K562 (cell line): ENCODE results near the gene RNF151. TPM values are rescaled to one million over a fixed set of nuclear protein-coding genes. Genes with fewer than 3 reads are reported as not detected.

Experiments used
- BCLAF1 ChIP-seq, 2 experiments: fragments of 450-650 bp in 1 of 2; IDR thresholded peaks; 2 replicates each; pipeline ENCODE4 v1.6.1; 2011 to 2017; ENCODE audit warnings: low read depth in 2 of 2, antibody characterized with exemption in 1 of 2, borderline replicate concordance in 1 of 2, low read length in 1 of 2, mild to moderate bottlenecking in 1 of 2, mixed read lengths in 1 of 2; ENCODE audit not compliant: control insufficient read depth in 1 of 2
- MAX ChIP-seq: sonication (generic); formaldehyde crosslinking; IDR thresholded peaks from 2 replicates; pipeline ENCODE4 v1.9.0; 2022; ENCODE audit warnings: mild to moderate bottlenecking, missing genetic modification reagents
- MTA1 ChIP-seq: fragments of 450-650 bp; IDR thresholded peaks from 2 replicates; pipeline ENCODE4 v1.6.1; 2017; ENCODE audit warnings: borderline replicate concordance
- NONO ChIP-seq, 2 experiments: fragments of 200-400 bp in 1 of 2; fragments of 450-650 bp in 1 of 2; formaldehyde crosslinking in 1 of 2; IDR thresholded peaks; 2 replicates each; pipeline ENCODE4 v1.6.1; 2017; ENCODE audit warnings: low read depth in 2 of 2, mild to moderate bottlenecking in 2 of 2, moderate library complexity in 2 of 2, low read length in 1 of 2
- PBX2 ChIP-seq, 2 experiments: IDR thresholded peaks in 1 of 2; conservative IDR thresholded peaks in 1 of 2; 2 replicates each; pipeline ENCODE4 v1.6.1; 2016; ENCODE audit warnings: low read depth in 2 of 2, mild to moderate bottlenecking in 1 of 2, missing compliant biosample characterization in 1 of 2, missing genetic modification characterization in 1 of 2, moderate library complexity in 1 of 2
- PHB2 ChIP-seq: fragments of 450-650 bp; IDR thresholded peaks from 2 replicates; pipeline ENCODE4 v1.6.1; 2017; ENCODE audit warnings: low read depth
- POLR2AphosphoS2 ChIP-seq: IDR thresholded peaks from 2 replicates; pipeline ENCODE4 v1.6.1; 2012; ENCODE audit warnings: low read length, improper control_type of control experiment
- SRSF3 ChIP-seq: fragments of 200-400 bp; formaldehyde crosslinking; IDR thresholded peaks from 2 replicates; pipeline ENCODE4 v1.6.1; 2016; ENCODE audit warnings: mild to moderate bottlenecking, low read length, moderate library complexity; ENCODE audit not compliant: insufficient read depth
- THAP12 ChIP-seq: fragments of 250-450 bp; sonication (Bioruptor Pico); IDR thresholded peaks from 2 replicates; pipeline ENCODE4 v1.9.0; 2021; ENCODE audit warnings: mild to moderate bottlenecking, inconsistent platforms
- ZBTB33 ChIP-seq: sonication (generic); formaldehyde crosslinking; IDR thresholded peaks from 2 replicates; pipeline ENCODE4 v1.8.1; 2023; ENCODE audit warnings: mild to moderate bottlenecking, missing genetic modification reagents
- ZBTB43 ChIP-seq: sonication (generic); formaldehyde crosslinking; IDR thresholded peaks from 2 replicates; pipeline ENCODE4 v1.8.0; 2023; ENCODE audit warnings: mild to moderate bottlenecking, missing genetic modification reagents
- ZFP1 ChIP-seq: fragments of 450-650 bp; formaldehyde crosslinking; IDR thresholded peaks from 2 replicates; pipeline ENCODE4 v1.4.0; 2020; ENCODE audit warnings: mild to moderate bottlenecking, mixed read lengths
- polyA plus RNA-seq, 8 experiments: library from polyadenylated mRNA; depleted of rRNA in 4 of 8; stranded (reverse) in 5 of 8; unstranded in 3 of 8; fragments of >200 nt; fragmentation: Nextera tagmentation in 2 of 8; fragmentation: Illumina TruSeq in 1 of 8; extraction: Ambion mirVana in 2 of 8; extraction: Trizol in 1 of 8; gene quantifications; 2 replicates each; pipeline versions ENCODE4 v1.2.1 to v1.2.3, GENCODE V29; 2011 to 2014; ENCODE audit warnings: inconsistent platforms in 1 of 8, missing spikeins in 1 of 8
- total RNA-seq, 7 experiments: library from RNA; depleted of rRNA in 6 of 7; stranded (reverse); fragments of >200 nt in 6 of 7; fragmentation: Illumina TruSeq in 2 of 7; extraction: Trizol in 2 of 7; gene quantifications; 2 replicates each; pipeline versions ENCODE4 v1.2.1 to v1.2.3, GENCODE V29; 2011 to 2021; ENCODE audit warnings: low replicate concordance in 1 of 7

RNF151 gene
- total and polyA plus RNA-seq, 9 of the 15 experiments (the other 6 are each of a cell fraction or from before 2014, with no cell fraction given) = not detected

GRCh38 chr16:1991948-1992703, 25.5 kb downstream of the RNF151 start (continued):
- peak; percentile 92 for TF ChIP-seq THAP12 (CRISPR knock-in tag)
- TF ChIP-seq ZBTB43 (CRISPR knock-in tag) = peak; percentile 83
- peak in 1 of 2 experiments; percentile 80; a peak in 2 of 4 replicates for TF ChIP-seq NONO (IDR thresholded peaks at IDR 0.05; ENCODE audit: low read depth in 2 of 2, low read length in 1 of 2)
- TF ChIP-seq SRSF3 = no peak
- TF ChIP-seq BCLAF1 (IDR thresholded peaks at IDR 0.05; ENCODE audit: borderline replicate concordance in 1 of 2, control insufficient read depth in 1 of 2, low read depth in 2 of 2, low read length in 1 of 2) = no peak
- no peak for TF ChIP-seq MTA1
- no peak for TF ChIP-seq PHB2
- TF ChIP-seq PBX2 (CRISPR knock-in tag; IDR thresholded peaks at IDR 0.05; ENCODE audit: low read depth) = no peak
- TF ChIP-seq PBX2 (tag; conservative IDR thresholded peaks at IDR 0.05; ENCODE audit: low read depth) = no peak
- no peak for TF ChIP-seq ZFP1
- TF ChIP-seq MAX = peak; percentile 96
- peak; percentile 10; the same call in 1 of the 2 replicates for TF ChIP-seq ZBTB33 (CRISPR knock-in tag)
- TF ChIP-seq POLR2AphosphoS2 = no peak
